CD1c-positive myeloid dendritic cell (primary cell): ENCODE measurements around the gene TRMT61A.

Source experiments
- DNase-seq: peaks from one replicate; pipeline ENCODE4 v3.0.0-alpha.2; 2016; ENCODE audit errors: extremely low spot score

TRMT61A gene

DNA sequence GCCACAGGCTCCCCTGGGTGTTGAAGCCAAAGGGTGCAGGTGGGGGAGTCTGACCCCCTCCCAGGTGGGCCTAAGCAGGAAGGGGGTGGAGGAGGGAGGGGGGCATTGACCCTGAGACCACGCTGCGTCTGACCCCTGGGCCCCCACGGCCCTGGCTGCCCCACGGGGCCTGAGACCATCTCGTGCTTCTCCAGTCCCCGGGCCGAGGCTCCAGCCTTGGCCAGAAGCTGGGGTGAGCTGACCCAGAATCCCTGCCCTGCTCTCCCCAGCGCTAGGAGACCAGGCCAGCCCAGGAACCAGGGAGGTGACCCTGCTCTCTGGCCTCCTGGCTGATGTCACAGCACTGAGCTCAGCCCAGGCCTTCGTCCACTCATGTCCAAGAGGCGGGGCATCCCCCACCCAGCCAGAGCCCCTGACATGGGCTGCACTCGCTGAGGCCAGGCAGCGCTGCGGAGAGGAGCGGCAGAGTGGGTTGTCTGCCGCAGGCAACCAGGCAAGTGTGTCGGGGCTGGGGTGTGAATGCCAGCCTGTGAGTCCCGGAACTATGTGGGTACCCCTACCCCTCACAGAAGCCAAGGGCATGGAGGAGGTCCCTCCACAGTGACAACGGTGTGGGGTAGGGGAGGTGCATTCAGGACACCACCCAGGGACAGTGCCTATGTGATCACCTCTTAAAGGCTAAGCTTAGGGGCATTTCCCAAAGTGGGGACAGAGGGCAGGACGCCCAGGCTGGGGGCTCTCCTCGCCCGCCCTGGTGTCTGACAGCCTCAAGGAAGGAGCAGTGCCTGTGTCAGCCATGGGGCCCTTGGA, 6.3 kb downstream of the TRMT61A start:
- no peak for DNase-seq

DNA sequence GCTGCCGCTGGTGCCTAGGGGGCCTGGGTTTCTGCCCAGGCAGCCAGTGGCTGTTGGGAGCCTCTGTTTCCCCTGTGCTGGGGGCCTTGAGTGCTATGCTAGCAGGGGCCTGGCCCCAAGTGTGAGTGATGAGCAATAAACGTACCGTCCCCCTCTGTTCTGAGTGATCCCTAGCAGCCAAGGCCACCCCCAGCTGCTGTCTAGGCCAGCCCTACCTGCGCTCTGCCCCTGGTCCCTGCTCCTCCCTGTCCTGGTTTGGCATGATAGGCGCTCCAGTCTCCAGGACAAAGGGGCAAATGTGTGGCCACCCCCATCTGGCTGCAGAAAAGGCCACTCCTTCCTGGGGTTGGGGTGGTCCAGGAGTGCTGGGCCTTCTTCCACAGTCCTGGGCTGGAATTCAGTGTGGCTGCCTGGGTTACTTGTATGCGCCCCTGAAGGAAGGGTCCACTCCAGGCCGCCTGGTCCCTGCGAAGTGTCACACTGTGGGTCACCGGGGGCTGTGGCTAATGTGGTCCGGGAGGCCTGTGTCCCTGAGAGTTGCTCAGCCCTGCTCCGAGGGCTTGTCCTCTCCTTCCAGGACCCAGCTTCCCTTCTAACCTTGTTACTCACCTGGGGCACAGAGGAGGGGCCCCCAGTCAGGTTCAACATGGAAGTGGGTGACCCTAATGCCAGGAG, 7.0 kb downstream of the TRMT61A start:
- DNase-seq, result no peak

DNA sequence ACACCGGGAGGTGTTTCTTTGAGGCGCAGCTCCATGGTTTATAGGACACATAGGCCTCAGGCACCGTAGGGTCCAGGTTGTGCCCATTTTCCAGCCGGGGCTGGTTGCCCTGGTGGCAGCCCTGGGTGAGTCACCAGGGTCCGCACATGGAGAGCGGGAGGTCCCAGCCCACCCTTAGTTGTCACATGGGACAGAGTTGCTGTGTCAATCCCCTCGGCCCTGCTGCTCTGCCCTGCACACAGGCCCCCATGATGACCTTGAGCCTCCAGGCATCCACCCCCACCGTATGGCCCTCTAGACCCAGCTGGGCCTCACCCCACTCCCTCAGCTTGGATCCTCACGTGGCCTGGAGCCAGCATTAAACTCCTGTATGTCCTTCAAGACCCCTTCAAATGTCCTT, 7.7 kb downstream of the TRMT61A start:
- DNase-seq, result no peak

- DNase-seq, result no peak
Observed at GRCh38 chr14:103537175-103537990, 8.4 kb downstream of the TRMT61A start.

GRCh38 chr14:103538291-103539055, 9.5 kb downstream of the TRMT61A start:
- DNase-seq, result no peak

GRCh38 chr14:103539056-103539825, 10.2 kb downstream of the TRMT61A start:
- no peak for DNase-seq

DNA sequence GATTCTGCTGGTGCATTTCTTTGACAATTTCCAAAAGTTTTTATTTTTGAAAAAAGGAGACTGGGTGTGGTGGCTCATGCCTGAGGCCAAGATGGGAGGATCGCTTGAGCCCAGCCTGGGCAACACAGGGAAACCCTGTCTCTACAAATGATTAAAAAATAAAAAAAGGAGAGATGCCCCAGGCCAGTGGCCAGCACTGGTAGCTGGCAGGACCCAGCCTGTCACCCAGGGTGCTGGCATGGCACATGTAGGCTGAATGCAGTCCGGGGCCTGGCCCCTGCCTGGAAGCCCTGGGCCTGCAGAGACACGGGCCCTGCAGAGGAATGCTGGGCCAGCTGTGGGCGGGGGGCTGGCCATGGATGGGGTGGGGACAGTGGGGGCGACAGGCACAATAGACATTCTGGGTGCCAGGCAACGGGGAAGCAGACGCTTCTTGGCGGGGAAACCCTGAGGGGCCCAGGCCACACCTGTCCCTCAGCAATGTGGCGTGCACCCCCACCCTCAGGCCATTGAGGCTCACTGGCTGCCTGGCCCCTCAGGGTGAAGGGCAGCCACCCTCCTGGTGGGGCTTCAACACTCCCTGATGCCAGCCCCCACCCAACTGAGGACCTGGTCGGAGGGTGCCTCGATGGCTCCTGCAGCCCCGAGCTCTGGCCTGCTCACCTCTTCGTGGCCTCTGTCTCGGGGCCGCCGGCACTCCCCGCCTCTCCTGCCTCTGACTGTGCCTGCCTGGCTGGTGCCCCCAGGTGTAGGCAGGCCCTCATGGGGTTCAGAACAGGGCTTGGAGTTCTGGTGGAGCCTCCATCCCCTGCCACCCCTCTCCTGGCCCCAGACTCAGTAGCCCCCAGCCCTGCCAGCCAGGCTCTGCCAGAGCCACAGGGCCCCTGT, 12.1 kb downstream of the TRMT61A start:
- no peak for DNase-seq

GRCh38 chr14:103541709-103542604, 13.0 kb downstream of the TRMT61A start:
- DNase-seq, result no peak

DNA sequence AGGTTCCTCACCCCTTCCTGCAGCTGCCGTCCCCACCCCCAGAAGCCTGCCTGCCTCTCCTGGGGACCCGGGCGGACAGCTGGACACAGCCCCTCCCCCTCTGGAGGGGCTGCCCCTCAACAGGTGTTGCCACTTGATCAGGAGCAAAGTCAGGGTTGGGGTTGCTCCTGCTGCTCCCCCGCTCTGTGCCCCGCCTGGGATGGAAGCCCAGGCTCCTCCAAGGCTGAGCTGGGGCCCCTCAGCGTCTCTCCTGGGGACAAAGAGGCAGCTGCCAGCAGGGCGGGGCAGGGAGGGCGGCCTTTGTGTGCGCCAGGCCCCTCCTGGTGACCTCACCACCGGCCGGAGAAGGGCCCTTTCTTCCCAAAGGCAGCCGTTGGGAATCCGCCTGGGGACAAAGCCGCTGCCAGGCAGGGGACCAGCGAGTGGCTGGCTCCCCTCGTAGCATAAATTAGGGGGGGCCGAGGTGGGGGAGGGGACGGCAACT, 13.7 kb downstream of the TRMT61A start:
- DNase-seq, result no peak

- no peak for DNase-seq
Observed at GRCh38 chr14:103543140-103543539, 14.1 kb downstream of the TRMT61A start.

- no peak for DNase-seq
Observed at GRCh38 chr14:103543721-103544387, 14.9 kb downstream of the TRMT61A start.

- DNase-seq, result no peak
Observed at GRCh38 chr14:103544388-103545218, 15.6 kb downstream of the TRMT61A start.

GRCh38 chr14:103545219-103545914, 16.4 kb downstream of the TRMT61A start:
- no peak for DNase-seq

GRCh38 chr14:103545915-103546651, 17.1 kb downstream of the TRMT61A start:
- DNase-seq, result no peak

DNA sequence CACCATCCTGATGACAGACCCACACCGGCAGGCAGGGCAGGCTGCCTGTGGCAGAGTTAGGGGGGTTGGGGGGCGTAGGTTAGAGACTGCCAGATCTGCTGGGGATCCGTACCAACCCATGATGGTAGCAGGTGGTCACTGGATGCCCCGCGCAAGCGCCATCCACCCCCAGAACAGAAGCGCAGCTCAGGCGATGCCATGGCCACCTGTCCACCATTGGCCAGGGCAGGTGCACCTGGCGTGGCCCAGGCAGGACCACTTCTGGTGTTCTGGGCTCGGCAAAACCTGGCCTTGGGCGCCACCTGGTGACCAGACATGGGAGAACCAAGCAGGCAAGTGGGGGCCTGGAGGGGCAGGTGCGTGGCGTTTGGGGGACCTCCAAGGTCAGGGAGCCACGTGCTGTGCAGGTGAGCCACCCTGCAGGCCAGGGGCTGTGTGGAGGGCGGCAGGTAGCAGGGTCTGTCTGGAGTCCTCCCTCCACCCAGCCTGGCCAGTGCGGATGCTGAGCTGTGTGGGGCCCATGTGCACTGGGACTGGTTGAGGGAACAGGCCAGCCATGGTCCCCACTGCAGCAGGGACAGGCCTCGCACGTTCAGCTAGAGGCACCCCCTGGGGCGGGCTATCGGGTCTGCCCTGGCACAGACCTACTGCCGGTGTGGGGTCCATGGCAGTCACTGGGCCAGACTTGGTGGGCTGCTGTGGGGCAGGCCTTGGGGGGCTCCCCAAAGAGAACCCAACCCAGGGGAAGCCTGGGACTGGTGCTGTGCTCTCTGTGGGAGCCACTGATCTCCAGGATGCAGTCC, 17.9 kb downstream of the TRMT61A start:
- DNase-seq, result peak; percentile 72
